ENCODE results near the gene MLYCD.

DNA sequence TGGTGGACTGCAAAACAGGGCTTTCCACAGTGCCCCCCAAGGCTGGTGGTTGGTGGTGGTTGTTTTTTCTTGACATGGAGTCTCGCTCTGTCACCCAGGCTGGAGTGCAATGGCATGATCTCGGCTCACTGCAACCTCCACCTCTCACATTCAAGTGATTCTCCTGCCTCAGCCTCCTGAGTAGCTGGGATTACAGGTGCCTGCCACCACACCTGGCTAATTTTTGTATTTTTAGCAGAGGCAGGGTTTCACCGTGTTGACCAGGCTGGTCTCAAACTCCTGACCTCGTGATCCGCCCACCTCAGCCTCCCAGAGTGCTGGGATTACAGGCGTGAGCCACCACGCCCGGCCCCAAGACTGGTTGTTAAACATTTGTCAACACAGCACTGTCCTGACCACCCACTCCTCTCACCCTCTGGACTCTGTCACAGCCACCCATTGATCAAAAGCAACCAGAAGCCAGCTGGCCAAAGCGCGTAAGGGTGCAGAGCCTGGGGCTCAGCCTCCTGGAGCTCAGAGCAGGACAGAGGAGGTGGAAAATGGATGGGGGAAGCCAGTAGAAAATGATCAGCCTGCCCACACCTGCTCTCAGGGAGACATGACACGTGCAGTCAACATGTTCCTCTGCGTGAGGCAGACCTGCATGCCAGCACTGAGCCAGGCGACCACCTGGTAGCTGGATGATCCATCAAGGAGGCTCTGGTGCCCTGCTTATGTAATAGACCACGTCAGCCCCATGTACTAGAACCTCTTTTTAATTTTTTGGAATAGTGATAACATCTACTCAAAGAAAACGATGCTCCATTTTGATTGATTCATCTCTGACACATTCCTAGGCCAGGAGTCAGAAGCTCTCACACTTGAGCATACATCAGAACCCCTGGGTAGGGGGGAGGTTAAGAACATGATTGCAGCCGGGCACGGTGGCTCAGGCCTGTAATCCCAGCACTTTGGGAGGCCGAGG lies 39.3 kb downstream of the MLYCD start:
- no peak for TF ChIP-seq POLR2A (IDR thresholded peaks at IDR 0.05)
- TF ChIP-seq, protein P1, sequence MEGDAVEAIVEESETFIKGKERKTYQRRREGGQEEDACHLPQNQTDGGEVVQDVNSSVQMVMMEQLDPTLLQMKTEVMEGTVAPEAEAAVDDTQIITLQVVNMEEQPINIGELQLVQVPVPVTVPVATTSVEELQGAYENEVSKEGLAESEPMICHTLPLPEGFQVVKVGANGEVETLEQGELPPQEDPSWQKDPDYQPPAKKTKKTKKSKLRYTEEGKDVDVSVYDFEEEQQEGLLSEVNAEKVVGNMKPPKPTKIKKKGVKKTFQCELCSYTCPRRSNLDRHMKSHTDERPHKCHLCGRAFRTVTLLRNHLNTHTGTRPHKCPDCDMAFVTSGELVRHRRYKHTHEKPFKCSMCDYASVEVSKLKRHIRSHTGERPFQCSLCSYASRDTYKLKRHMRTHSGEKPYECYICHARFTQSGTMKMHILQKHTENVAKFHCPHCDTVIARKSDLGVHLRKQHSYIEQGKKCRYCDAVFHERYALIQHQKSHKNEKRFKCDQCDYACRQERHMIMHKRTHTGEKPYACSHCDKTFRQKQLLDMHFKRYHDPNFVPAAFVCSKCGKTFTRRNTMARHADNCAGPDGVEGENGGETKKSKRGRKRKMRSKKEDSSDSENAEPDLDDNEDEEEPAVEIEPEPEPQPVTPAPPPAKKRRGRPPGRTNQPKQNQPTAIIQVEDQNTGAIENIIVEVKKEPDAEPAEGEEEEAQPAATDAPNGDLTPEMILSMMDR (IDR thresholded peaks at IDR 0.05) = no peak
- TF ChIP-seq EP300 (IDR thresholded peaks at IDR 0.05) = no peak

All from ovary (tissue), 3 donors.